Measurements from ENCODE around the gene BMPR1A. TPM values are rescaled to one million over a fixed set of nuclear protein-coding genes. Genes with fewer than 3 reads are reported as not detected.

Gene BMPR1A
- total and polyA plus RNA-seq, 4 donors, result 3.8 to 66.2 (median 19.7) TPM

DNA sequence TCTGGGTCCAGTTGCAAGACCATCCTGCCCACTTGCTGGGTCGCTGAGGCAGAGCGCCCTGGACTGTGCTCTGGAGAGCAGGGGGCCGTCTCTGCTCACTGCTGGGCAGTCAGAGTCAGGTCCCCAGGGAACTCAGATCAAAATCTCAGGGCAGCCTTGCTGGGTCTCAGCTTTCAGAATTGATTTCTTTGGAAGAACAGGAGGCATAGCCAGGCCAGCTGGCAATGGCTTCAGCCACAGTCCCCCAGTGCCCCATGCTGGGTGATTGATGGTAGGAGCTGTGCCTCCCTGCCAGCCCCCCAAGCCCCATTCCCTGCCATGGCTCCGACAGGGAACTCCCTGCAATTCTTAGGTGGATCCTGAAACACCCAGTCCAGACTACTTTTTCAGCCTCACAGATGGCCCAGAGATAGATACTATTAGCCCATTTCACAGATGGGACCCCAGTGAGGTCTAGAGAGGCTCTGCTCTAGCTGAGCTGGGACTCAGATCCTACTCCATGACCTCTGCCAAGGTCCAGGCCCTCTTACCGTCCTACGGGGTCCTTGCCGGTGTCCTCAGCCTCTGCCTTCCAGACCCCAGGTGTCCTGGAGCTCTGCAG is 200.5 kb downstream of the BMPR1A start:
- Histone ChIP-seq H3K4me1 (ENCODE audit: control insufficient read depth in 5 of 5, insufficient read depth in 5 of 5, low read length in 5 of 5) (peaks cover 0 to 52% (median 41%) of the 10 kb centered on the region in 5 donors), H3K27ac (ENCODE audit: low read depth in 1 of 2, low read length in 1 of 2) (peak overlapping the region; percentile 84 to 87), H3K27me3 (ENCODE audit: control insufficient read depth in 3 of 3, insufficient read depth in 3 of 3, low read length in 2 of 3) (no peaks in the 10 kb centered on the region), H3K4me3 (peak overlapping the region; percentile 43), H3K9ac (ENCODE audit: insufficient read depth in 1 of 2, low read length in 2 of 2) (no peak overlapping the region), H3K9me3 (ENCODE audit: control insufficient read depth in 4 of 4, insufficient read depth in 3 of 4, low read length in 3 of 4) (peaks cover 0 to 2% (median 0%) of the 10 kb centered on the region in 4 donors), H3K36me3 (ENCODE audit: control insufficient read depth in 4 of 4, insufficient read depth in 4 of 4, low read length in 4 of 4) (no peaks in the 10 kb centered on the region)
- ATAC-seq (ENCODE audit: insufficient read depth, low FRiP score) (no peak), DNase-seq (no peak)
- TF ChIP-seq, protein P1, sequence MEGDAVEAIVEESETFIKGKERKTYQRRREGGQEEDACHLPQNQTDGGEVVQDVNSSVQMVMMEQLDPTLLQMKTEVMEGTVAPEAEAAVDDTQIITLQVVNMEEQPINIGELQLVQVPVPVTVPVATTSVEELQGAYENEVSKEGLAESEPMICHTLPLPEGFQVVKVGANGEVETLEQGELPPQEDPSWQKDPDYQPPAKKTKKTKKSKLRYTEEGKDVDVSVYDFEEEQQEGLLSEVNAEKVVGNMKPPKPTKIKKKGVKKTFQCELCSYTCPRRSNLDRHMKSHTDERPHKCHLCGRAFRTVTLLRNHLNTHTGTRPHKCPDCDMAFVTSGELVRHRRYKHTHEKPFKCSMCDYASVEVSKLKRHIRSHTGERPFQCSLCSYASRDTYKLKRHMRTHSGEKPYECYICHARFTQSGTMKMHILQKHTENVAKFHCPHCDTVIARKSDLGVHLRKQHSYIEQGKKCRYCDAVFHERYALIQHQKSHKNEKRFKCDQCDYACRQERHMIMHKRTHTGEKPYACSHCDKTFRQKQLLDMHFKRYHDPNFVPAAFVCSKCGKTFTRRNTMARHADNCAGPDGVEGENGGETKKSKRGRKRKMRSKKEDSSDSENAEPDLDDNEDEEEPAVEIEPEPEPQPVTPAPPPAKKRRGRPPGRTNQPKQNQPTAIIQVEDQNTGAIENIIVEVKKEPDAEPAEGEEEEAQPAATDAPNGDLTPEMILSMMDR (IDR thresholded peaks at IDR 0.05; ENCODE audit: control extremely low read depth, extremely low read depth), result no peak
- WGBS, 2 donors, result 70 to 88% methylated on average over 7 of the region's 7 CpGs

DNA sequence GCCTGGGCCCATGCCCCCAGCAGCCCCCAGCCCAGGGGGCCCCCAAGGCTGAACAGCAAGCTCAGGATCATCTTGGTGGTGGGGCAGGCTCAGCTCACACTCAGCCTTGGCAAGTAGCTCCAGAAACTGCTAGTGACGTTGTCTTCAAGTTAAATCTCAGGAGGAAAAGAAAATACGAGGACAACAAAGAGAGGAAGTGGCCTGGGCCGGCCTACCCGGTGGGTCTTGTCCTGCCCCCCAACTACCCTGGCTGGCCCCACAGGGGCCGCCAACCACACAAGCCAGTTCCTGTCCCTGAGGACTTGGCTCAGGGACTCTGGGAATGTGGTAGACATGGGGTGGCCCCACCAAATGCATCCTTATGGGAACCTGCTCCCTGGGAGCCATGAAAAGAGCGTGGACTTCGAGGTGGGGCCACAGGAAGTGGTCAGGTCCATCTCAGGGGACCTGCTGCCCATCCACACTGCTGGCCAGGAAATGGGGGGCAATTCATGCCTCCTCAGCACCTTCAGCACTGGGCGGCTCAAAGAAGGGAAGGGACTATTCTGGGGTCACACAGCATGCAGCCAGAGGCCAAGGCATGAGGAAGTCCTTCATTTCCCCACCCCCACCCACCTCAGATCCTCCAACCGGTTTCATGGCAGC is 201.2 kb downstream of the BMPR1A start, which contains the start of gene MMRN2:
Gene MMRN2 (minus strand): TSS at position 145 of the 645 bp plus-strand sequence. CDS start 74 bp downstream, at position 71.
- Histone ChIP-seq H3K4me1 (ENCODE audit: control insufficient read depth in 5 of 5, insufficient read depth in 5 of 5, low read length in 5 of 5) (peaks cover 0 to 52% (median 41%) of the 10 kb centered on the region in 5 donors), H3K36me3 (ENCODE audit: control insufficient read depth in 4 of 4, insufficient read depth in 4 of 4, low read length in 4 of 4) (no peaks in the 10 kb centered on the region), H3K9me3 (ENCODE audit: control insufficient read depth in 4 of 4, insufficient read depth in 3 of 4, low read length in 3 of 4) (no peaks in the 10 kb centered on the region), H3K4me3 (peak within 1 kb of the TSS; percentile 43), H3K9ac (ENCODE audit: insufficient read depth in 1 of 2, low read length in 2 of 2) (no peak within 1 kb of the TSS), H3K27ac (ENCODE audit: low read depth in 1 of 2, low read length in 1 of 2) (peak within 1 kb of the TSS; percentile 84 to 87), H3K27me3 (ENCODE audit: control insufficient read depth in 3 of 3, insufficient read depth in 3 of 3, low read length in 2 of 3) (no peaks in the 10 kb centered on the region)
- TF ChIP-seq, protein P1 (IDR thresholded peaks at IDR 0.05; ENCODE audit: control extremely low read depth, extremely low read depth), result no peak
- no peak for ATAC-seq (ENCODE audit: insufficient read depth, low FRiP score)
- WGBS, 2 donors, result 30 to 42% methylated on average over 9 of the region's 9 CpGs
- DNase-seq, result peak in 2 of 3 donors; percentile 48 to 69

DNA sequence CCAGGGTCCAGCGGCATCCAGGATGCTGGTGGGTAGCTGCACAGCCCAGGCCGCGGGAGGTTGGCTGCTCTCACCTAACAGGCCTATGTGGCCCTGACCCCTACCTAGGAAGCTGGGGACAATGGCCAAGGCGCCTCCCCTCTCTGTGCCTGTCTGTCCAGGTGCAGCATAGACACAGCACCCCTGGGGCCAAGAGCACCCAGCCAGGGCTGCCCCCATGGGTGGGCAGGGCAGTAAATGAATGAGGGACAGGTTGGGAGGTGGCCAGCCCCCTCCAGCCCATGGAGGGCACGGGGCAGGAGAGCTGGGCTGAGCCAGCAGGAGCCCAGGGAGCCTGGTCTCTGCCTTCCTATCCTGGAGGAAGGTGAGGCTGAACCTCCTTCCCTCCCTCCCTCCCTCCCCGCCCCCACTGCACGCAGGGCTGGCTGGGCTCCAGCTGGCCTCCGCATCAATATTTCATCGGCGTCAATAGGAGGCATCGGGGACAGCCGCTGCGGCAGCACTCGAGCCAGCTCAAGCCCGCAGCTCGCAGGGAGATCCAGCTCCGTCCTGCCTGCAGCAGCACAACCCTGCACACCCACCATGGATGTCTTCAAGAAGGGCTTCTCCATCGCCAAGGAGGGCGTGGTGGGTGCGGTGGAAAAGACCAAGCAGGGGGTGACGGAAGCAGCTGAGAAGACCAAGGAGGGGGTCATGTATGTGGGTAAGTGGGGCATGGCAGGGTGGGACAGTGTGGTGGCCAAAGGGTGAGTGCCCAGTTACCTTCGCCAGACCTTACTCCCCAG is 201.9 kb downstream of the BMPR1A start, which contains the start of gene SNCG:
Gene SNCG (plus strand): TSS at position 484 of the 785 bp plus-strand sequence. CDS start 99 bp downstream, at position 583.
- H3K9me3 ChIP-seq (ENCODE audit: control insufficient read depth in 4 of 4, insufficient read depth in 3 of 4, low read length in 3 of 4), result no peaks in the 10 kb centered on the region
- WGBS, 2 donors, result 36 to 55% methylated on average over 20 to 22 of the region's 22 CpGs
- TF ChIP-seq, protein P1 (IDR thresholded peaks at IDR 0.05; ENCODE audit: control extremely low read depth, extremely low read depth), result no peak
- DNase-seq (peak; percentile 67 to 86 (median 80)), ATAC-seq (ENCODE audit: insufficient read depth, low FRiP score) (no peak)
- peaks cover 0 to 52% (median 41%) of the 10 kb centered on the region in 5 donors for H3K4me1 ChIP-seq (ENCODE audit: control insufficient read depth in 5 of 5, insufficient read depth in 5 of 5, low read length in 5 of 5)
- peak within 1 kb of the TSS; percentile 84 to 87 for H3K27ac ChIP-seq (ENCODE audit: low read depth in 1 of 2, low read length in 1 of 2)
- no peaks in the 10 kb centered on the region for H3K27me3 ChIP-seq (ENCODE audit: control insufficient read depth in 3 of 3, insufficient read depth in 3 of 3, low read length in 2 of 3)
- peak within 1 kb of the TSS; percentile 43 for H3K4me3 ChIP-seq
- no peak within 1 kb of the TSS for H3K9ac ChIP-seq (ENCODE audit: insufficient read depth in 1 of 2, low read length in 2 of 2)
- no peaks in the 10 kb centered on the region for H3K36me3 ChIP-seq (ENCODE audit: control insufficient read depth in 4 of 4, insufficient read depth in 4 of 4, low read length in 4 of 4)
